ENCODE data around the gene TAC4.

DNA sequence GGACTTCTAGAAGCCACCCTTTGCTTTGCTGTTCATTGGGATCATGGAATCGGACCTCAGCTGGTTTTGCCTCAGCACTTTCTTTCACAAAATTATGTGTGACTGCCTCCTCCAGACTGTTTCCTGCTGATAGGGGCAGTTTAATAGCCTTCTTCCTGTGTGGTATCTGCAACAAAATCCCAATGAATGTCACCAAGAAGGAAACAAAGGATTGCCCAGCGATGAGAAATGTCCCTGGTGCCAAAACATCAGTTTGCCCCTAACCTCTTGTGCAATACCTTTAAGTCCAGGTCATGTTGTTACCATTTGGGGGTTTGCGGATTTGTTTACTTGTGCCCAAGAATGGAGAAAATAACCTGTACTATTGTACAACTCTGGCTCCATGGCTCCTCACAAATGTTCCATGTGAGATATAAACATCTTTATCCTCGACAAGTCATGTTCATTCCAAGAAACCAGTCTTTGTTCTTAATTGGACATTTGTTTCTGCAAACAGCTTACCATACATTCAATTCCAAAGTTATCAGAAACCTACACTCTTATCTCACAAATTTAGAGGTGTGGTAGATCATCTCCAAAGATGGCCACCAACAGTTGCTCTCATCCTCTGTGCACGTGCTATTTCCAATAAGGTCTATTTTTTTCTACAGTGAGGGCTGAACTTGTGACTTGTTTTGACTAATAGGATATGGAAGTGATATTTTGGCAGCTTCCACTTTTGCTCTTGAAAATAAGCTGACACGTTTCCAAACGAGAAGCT is 14.8 kb downstream of the TAC4 start:
- TF ChIP-seq, protein P1, sequence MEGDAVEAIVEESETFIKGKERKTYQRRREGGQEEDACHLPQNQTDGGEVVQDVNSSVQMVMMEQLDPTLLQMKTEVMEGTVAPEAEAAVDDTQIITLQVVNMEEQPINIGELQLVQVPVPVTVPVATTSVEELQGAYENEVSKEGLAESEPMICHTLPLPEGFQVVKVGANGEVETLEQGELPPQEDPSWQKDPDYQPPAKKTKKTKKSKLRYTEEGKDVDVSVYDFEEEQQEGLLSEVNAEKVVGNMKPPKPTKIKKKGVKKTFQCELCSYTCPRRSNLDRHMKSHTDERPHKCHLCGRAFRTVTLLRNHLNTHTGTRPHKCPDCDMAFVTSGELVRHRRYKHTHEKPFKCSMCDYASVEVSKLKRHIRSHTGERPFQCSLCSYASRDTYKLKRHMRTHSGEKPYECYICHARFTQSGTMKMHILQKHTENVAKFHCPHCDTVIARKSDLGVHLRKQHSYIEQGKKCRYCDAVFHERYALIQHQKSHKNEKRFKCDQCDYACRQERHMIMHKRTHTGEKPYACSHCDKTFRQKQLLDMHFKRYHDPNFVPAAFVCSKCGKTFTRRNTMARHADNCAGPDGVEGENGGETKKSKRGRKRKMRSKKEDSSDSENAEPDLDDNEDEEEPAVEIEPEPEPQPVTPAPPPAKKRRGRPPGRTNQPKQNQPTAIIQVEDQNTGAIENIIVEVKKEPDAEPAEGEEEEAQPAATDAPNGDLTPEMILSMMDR (IDR thresholded peaks at IDR 0.05 in 8 of 11, conservative IDR thresholded peaks at IDR 0.05 in 3 of 11) = no peak
- TF ChIP-seq POLR2A (IDR thresholded peaks at IDR 0.05) = no peak
